ENCODE data around the gene EP300.

DNA sequence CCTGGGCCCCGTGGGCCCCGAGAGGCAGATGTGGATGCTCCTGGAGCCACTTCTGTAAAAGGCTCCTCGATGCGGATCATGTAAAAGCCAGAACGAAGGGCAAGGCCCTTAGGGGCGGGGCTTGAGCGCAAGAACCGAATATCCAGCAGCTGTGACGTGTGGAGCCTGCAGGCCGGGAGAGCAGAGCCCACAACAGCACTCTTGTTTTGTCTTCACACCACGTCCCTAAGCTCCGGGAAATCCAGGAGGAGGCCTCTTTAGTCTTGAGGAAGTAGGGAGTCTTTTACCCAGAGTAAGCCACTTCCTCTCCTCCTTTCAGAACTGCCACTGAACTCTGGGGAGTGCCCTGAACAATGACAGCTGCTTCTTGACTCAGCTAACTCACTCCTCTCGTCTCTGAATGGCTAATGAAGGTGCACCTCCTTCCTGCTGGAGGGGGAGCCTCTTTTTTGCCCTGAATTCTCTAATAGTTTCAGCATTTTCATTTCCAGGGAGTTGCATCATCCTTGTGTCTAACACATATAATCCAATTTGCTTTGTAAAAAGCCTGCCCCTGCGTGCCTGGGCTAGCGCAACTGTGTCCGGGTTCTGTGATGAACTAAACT lies 125.3 kb downstream of the EP300 start:
- TF ChIP-seq, protein P1, sequence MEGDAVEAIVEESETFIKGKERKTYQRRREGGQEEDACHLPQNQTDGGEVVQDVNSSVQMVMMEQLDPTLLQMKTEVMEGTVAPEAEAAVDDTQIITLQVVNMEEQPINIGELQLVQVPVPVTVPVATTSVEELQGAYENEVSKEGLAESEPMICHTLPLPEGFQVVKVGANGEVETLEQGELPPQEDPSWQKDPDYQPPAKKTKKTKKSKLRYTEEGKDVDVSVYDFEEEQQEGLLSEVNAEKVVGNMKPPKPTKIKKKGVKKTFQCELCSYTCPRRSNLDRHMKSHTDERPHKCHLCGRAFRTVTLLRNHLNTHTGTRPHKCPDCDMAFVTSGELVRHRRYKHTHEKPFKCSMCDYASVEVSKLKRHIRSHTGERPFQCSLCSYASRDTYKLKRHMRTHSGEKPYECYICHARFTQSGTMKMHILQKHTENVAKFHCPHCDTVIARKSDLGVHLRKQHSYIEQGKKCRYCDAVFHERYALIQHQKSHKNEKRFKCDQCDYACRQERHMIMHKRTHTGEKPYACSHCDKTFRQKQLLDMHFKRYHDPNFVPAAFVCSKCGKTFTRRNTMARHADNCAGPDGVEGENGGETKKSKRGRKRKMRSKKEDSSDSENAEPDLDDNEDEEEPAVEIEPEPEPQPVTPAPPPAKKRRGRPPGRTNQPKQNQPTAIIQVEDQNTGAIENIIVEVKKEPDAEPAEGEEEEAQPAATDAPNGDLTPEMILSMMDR (conservative IDR thresholded peaks at IDR 0.05; ENCODE audit: low read depth, low read length), result no peak
- TF ChIP-seq EZH2 (IDR thresholded peaks at IDR 0.05; ENCODE audit: low read length, unreplicated experiment) (no peak), EZH2phosphoT487 (IDR thresholded peaks at IDR 0.05; ENCODE audit: borderline replicate concordance, low read length) (no peak)
